Skeletal muscle satellite cell (primary cell): ENCODE results near the gene BMPR1B.

Experiments used
- H3K27me3 ChIP-seq: 2 replicates; pipeline ENCODE4 v1.7.0; 2013; ENCODE audit warnings: low read length; ENCODE audit not compliant: control insufficient read depth, insufficient read depth
- H3K36me3 ChIP-seq: 2 replicates; pipeline ENCODE4 v1.7.0; 2013; ENCODE audit warnings: mild to moderate bottlenecking, control low read depth, low read length; ENCODE audit not compliant: insufficient read depth
- H3K4me1 ChIP-seq: 2 replicates; pipeline ENCODE4 v1.7.0; 2013; ENCODE audit warnings: low read length; ENCODE audit not compliant: control insufficient read depth, insufficient read depth
- H3K4me2 ChIP-seq: 2 replicates; pipeline ENCODE4 v1.7.0; 2013; ENCODE audit warnings: mild to moderate bottlenecking, low read length
- H3K4me3 ChIP-seq: 2 replicates; pipeline ENCODE4 v1.7.0; 2013; ENCODE audit warnings: low read length
- H3K9ac ChIP-seq: 2 replicates; pipeline ENCODE4 v1.7.0; 2013; ENCODE audit warnings: mild to moderate bottlenecking, low read depth, low read length, moderate library complexity
- H3K9me3 ChIP-seq: replicated peaks from 2 replicates; pipeline ENCODE4 v1.7.0; 2013; ENCODE audit warnings: mild to moderate bottlenecking, control low read depth, low read length

Gene BMPR1B

DNA sequence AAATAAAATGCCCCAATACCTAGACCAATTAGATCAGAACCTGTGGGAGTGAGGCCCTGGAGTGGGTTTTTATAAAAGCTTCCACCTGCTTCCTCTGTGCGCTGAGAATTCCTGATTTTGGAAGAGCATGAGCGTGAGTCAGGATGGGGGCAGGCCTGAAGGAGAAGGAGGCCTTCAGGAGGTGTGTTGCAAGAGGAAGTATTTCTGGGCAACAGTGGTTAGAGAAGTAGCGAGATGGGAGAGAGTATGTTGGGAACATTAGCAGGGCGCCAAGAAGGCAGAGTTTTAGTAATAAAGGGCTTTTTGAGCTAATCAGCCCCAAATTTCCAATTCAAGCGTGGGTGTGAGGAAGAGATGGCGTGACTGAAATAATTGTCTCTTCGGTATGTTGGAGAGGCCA lies 441.2 kb downstream of the BMPR1B start:
- no peaks in the 10 kb centered on the region for H3K9me3 ChIP-seq
- H3K4me3 ChIP-seq = no peak overlapping the region
- H3K4me2 ChIP-seq = no peak overlapping the region
- H3K9ac ChIP-seq = no peak overlapping the region
- peaks cover 2% of the 10 kb centered on the region for H3K4me1 ChIP-seq
- H3K36me3 ChIP-seq = no peaks in the 10 kb centered on the region
- peaks cover 5% of the 10 kb centered on the region for H3K27me3 ChIP-seq

DNA sequence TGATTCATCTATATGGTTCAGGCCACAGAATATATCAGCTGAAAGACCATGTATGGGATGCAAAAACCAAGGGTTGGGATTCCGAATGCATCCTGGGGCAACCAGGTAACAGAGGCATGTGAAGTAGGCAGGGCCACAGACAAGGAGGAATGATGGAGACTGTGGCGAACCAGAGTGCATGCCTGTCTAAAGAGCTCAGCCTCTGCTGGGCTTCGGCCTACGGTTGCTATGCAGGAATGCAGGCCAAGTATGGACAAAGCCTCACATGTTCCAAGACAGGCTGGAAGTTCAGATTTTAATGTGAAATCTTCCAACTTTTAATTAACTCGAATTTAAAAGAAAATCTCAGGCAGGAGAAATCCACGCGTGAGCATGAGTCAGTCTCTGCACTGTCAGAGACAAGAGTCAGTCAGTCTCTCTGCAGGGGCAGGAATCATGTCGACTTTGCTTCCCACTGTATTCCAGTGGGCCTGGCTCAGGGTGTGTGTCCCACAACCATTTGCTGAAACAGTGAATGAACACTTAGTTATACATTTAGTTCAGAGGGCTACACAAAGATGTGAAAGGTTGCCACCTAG lies 446.6 kb downstream of the BMPR1B start:
- no peak overlapping the region for H3K4me3 ChIP-seq
- H3K9me3 ChIP-seq = no peaks in the 10 kb centered on the region
- H3K27me3 ChIP-seq = peaks cover 4% of the 10 kb centered on the region
- H3K9ac ChIP-seq = no peak overlapping the region
- H3K4me1 ChIP-seq = no peaks in the 10 kb centered on the region
- H3K4me2 ChIP-seq = no peak overlapping the region
- H3K36me3 ChIP-seq = no peaks in the 10 kb centered on the region

DNA sequence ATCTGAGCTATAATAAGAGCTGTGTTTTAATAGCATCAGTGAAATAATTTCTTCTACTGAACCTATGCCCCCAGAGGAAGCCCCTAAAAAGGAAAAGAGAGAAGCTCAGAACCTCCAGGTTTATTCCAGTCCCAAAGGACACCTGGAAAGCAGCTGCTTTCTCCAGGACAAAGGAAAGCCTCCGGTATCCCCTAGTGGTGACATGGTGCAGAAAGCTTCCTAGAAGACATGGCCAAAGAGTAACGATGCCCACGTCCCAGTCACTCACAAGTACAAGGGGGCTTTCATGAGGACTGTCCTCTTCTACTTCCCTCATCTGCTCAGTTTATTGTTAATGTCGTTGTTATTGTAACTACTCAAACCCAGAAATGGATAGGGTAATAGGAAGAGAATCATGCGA lies 447.1 kb downstream of the BMPR1B start:
- peaks cover 4% of the 10 kb centered on the region for H3K27me3 ChIP-seq
- no peaks in the 10 kb centered on the region for H3K4me1 ChIP-seq
- H3K4me3 ChIP-seq = no peak overlapping the region
- H3K36me3 ChIP-seq = no peaks in the 10 kb centered on the region
- no peaks in the 10 kb centered on the region for H3K9me3 ChIP-seq
- H3K9ac ChIP-seq = no peak overlapping the region
- H3K4me2 ChIP-seq = no peak overlapping the region
